ENCODE measurements around the gene EFNB3. TPM values are rescaled to one million over a fixed set of nuclear protein-coding genes. Genes with fewer than 3 reads are reported as not detected.
A peak's percentile ranks its signal among the peaks of the same experiment; 100 is the strongest.

Gene EFNB3
- total RNA-seq, 2 experiments from 2014 or later, result not detected

- intact Hi-C loops (cut with micrococcal nuclease), result no loop called here
- no peak for TF ChIP-seq CTCF (IDR thresholded peaks at IDR 0.05)
- Mint-ChIP-seq H3K36me3 (ENCODE audit: low read depth) (peaks cover 46% of the 10 kb centered on the region), H3K27ac (no peak overlapping the region), H3K4me3 (no peak overlapping the region), H3K4me1 (ENCODE audit: low read depth) (peaks cover 9% of the 10 kb centered on the region), H3K27me3 (peaks cover 20% of the 10 kb centered on the region), H3K9me3 (no peaks in the 10 kb centered on the region)
- no peak for DNase-seq
- ATAC-seq, result no peak
- ChIA-PET POLR2A (interaction anchor here (1.0 kb wide), 1 partner anchor 16 kb away, joined by 3 read pairs; no protein-coding TSS in a partner anchor), CTCF (interaction anchor here (1.9 kb wide), 1 partner anchor 12 kb away, joined by 5 read pairs; the partner anchor contains the start of gene WRAP53)
These were observed 4.5 kb upstream of the EFNB3 start for GRCh38 chr17:7700510-7700909.

DNA sequence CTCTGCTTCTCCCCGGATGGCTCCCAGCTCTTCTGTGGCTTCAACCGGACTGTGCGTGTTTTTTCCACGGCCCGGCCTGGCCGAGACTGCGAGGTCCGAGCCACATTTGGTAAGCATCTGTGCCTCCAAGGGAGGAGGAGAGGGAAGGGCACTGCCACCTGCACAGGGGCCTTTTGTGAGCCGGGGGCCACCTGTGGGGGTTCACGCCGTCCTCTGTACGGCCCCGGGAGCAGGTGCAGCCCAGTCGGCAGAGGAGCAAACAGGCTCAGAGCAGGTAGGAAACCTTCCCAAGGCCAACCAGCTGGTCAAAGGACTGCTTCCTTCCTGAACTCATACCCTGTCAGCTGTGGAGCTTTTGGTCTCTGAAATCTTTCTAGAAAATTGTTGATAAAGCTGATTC, 3.3 kb upstream of the EFNB3 start:
- TF ChIP-seq CTCF (IDR thresholded peaks at IDR 0.05), result no peak
- Mint-ChIP-seq H3K27ac (no peak overlapping the region), H3K4me3 (no peak overlapping the region), H3K36me3 (ENCODE audit: low read depth) (peaks cover 36% of the 10 kb centered on the region), H3K27me3 (peaks cover 32% of the 10 kb centered on the region), H3K4me1 (ENCODE audit: low read depth) (peaks cover 14% of the 10 kb centered on the region), H3K9me3 (no peaks in the 10 kb centered on the region)
- ATAC-seq (no peak), DNase-seq (no peak)
- CTCF ChIA-PET, result no interaction called here
- intact Hi-C loops (cut with micrococcal nuclease), result no loop called here
- POLR2A ChIA-PET, result no interaction called here

DNA sequence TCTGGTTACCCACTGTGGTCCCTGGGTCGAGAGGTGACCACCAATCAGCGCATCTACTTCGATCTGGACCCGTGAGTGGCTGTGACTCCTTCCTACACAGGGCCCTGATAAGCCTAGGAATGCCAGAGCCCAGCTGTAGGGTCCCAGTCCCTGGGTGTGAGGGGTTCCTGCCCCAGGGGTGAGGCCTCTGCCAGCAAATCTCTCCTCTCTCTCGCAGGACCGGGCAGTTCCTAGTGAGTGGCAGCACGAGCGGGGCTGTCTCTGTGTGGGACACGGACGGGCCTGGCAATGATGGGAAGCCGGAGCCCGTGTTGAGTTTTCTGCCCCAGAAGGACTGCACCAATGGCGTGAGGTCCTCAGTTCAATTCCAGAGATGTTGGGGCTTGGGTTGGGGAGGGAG, 2.2 kb upstream of the EFNB3 start:
- Mint-ChIP-seq H3K9me3 (no peaks in the 10 kb centered on the region), H3K36me3 (ENCODE audit: low read depth) (peaks cover 35% of the 10 kb centered on the region), H3K4me3 (no peak overlapping the region), H3K27me3 (peaks cover 41% of the 10 kb centered on the region), H3K27ac (no peak overlapping the region), H3K4me1 (ENCODE audit: low read depth) (peaks cover 14% of the 10 kb centered on the region)
- no peak for DNase-seq
- ChIA-PET POLR2A (interaction anchor here (1.0 to 5.7 kb wide), 2 partner anchors 15 to 218 kb away, joined by 3 to 54 read pairs; partner anchors contain the start of genes TP53 and WRAP53), CTCF (interaction anchor here (0.9 to 1.3 kb wide), 2 partner anchors 14 to 15 kb away, joined by 3 to 4 read pairs; partner anchors contain the start of gene WRAP53)
- no peak for TF ChIP-seq CTCF (IDR thresholded peaks at IDR 0.05)
- intact Hi-C loops (cut with micrococcal nuclease), result no loop called here
- ATAC-seq, result no peak

DNA sequence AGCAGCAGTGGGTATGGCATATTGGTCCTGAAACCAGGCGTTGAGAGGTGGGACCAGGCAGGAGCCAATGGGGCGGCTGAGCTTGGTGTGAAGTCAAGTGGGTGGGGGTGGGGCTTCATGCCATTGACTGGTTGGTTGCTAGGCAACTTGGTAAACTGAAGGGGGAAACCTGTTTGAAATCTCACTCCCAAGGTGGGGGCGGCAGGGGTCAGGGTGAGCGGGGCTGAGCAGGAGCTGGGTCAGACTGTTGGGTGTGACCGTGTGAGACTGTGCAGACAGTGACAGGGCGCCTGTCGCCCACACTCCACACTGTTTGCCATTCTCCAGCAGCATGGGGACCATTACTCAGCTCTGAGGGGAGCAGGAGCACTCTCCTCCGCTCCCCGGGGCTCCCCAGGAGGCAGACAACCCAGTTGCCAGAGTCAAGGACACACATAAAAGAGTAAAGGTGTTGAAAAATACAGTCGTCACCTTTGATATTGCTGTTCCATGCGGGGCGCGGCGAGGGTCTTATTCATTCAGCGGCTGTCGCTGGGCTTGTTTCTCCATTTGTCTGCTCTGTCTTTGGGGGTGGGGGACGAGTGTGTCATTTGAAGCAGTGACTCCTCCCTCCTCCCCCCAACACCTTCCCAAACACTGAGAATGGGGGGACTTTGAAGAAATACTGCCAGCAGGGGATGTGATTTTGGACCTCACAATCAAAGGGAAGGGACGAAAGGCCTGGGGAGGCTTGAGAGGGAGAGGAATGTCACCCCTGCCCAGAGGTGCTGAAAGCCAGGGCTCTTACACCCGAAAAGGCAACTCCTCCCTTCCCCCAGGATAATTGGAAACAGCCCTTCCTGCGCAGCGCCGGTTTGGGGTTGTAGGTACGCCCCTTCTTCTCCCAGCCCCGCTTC, 1.2 kb upstream of the EFNB3 start:
- POLR2A ChIA-PET, result interaction anchor here (1.0 to 5.7 kb wide), 3 partner anchors 16 to 219 kb away, joined by 3 to 54 read pairs (median 3); partner anchors contain the start of genes TP53 and WRAP53
- intact Hi-C loops (cut with micrococcal nuclease), result no loop called here
- CTCF ChIA-PET, result interaction anchor here (0.9 to 2.4 kb wide), 4 partner anchors 15 to 40 kb away, joined by 3 to 8 read pairs (median 6); partner anchors contain the start of genes TP53 and WRAP53
- TF ChIP-seq CTCF (IDR thresholded peaks at IDR 0.05), result no peak
- ATAC-seq (peak; percentile 60), DNase-seq (peak; percentile 57)
- H3K9me3 Mint-ChIP-seq, result no peaks in the 10 kb centered on the region
- no peak overlapping the region for H3K27ac Mint-ChIP-seq
- peaks cover 44% of the 10 kb centered on the region for H3K27me3 Mint-ChIP-seq
- H3K36me3 Mint-ChIP-seq (ENCODE audit: low read depth), result peaks cover 29% of the 10 kb centered on the region
- peaks cover 14% of the 10 kb centered on the region for H3K4me1 Mint-ChIP-seq (ENCODE audit: low read depth)
- H3K4me3 Mint-ChIP-seq, result no peak overlapping the region
